ENCODE results near the gene IMPA2.
"Not testable (repeated sequence)": the region's sequence is repeated elsewhere in the genome, so short reads cannot be mapped to it uniquely, and the experiment has no call there.

The IMPA2 gene

GRCh38 chr18:12076424-12077140 is 95.3 kb downstream of the IMPA2 start:
- peak; percentile 16 for DNase-seq (ENCODE audit: low spot score)

- not testable (repeated sequence) for DNase-seq (ENCODE audit: low spot score)
Observed at GRCh38 chr18:12077994-12078393, 96.7 kb downstream of the IMPA2 start.

- DNase-seq (ENCODE audit: low spot score): no peak
Observed at GRCh38 chr18:12079491-12080237, 98.4 kb downstream of the IMPA2 start.

Measured in RKO (cell line).